Measurements from ENCODE around the gene METTL21C.

Gene METTL21C

GRCh38 chr13:102642029-102642428 lies 52.8 kb downstream of the METTL21C start:
- ChIA-PET POLR2A (no interaction called here), CTCF (interaction anchor here (1.0 to 2.6 kb wide), 5 partner anchors 9 to 177 kb away, joined by 3 to 9 read pairs (median 4); no protein-coding TSS in a partner anchor)
- TF ChIP-seq CTCF (IDR thresholded peaks at IDR 0.05; ENCODE audit: control extremely low read depth, extremely low read depth, low read depth, missing control alignments): no peak
- DNase-seq (ENCODE audit: extremely low spot score): no peak

GRCh38 chr13:102638741-102639140 lies 56.1 kb downstream of the METTL21C start:
- CTCF ChIA-PET: interaction anchor here (1.2 to 1.8 kb wide), 4 partner anchors 13 to 40 kb away, joined by 3 to 7 read pairs (median 4); no protein-coding TSS in a partner anchor
- no peak for DNase-seq (ENCODE audit: extremely low spot score)
- POLR2A ChIA-PET: no interaction called here
- TF ChIP-seq CTCF (IDR thresholded peaks at IDR 0.05; ENCODE audit: control extremely low read depth, extremely low read depth, low read depth, missing control alignments): no peak

Measured in GM10248 (cell line).